Sigmoid colon (tissue), 7 donors: ENCODE measurements around the gene NEDD8. TPM values are rescaled to one million over a fixed set of nuclear protein-coding genes. Genes with fewer than 3 reads are reported as not detected.

Experiments used
- DNase-seq: peaks from one replicate; pipeline ENCODE4 v3.0.0-alpha.2; 2019
- H3K27ac ChIP-seq, 4 donors: fragments of 200-600 bp; sonication (generic); one replicate each; pipeline ENCODE4 v1.5.1; 2016 to 2019; ENCODE audit warnings: mild to moderate bottlenecking in 1 of 4
- H3K27me3 ChIP-seq, 3 donors: fragments of 200-600 bp; sonication (generic); one replicate each; pipeline ENCODE4 v1.5.1; 2019; ENCODE audit warnings: mild to moderate bottlenecking in 1 of 3
- H3K36me3 ChIP-seq, 4 donors: fragments of 200-600 bp; sonication (generic); one replicate each; pipeline ENCODE4 v1.5.1; 2016 to 2019
- H3K4me1 ChIP-seq, 4 donors: fragments of 200-600 bp; sonication (generic); one replicate each; pipeline ENCODE4 v1.5.1; 2017 to 2019
- H3K4me3 ChIP-seq, 4 donors: fragments of 200-600 bp; sonication (generic); one replicate each; pipeline ENCODE4 v1.5.1; 2017 to 2019; ENCODE audit warnings: mild to moderate bottlenecking in 2 of 4, moderate library complexity in 1 of 4
- H3K9me3 ChIP-seq, 4 donors: fragments of 200-600 bp in 3 of 4; sonication (generic) in 3 of 4; one replicate each; pipeline versions ENCODE4 v1.5.1 to v1.6.1; 2013 to 2019
- EP300 ChIP-seq, 4 donors: sonication (generic); formaldehyde crosslinking; IDR thresholded peaks; one replicate each; pipeline ENCODE4 v1.6.1; 2017; ENCODE audit warnings: antibody characterized with exemption in 4 of 4
- POLR2A ChIP-seq, 2 donors: fragments of 450-650 bp; IDR thresholded peaks; one replicate each; pipeline ENCODE4 v1.6.1; 2016; ENCODE audit warnings: antibody characterized with exemption in 2 of 2, mild to moderate bottlenecking in 2 of 2, moderate library complexity in 2 of 2
- POLR2AphosphoS5 ChIP-seq, 4 donors: sonication (generic); formaldehyde crosslinking; IDR thresholded peaks; one replicate each; pipeline ENCODE4 v1.6.1; 2017; ENCODE audit warnings: antibody characterized with exemption in 4 of 4
- WGBS, 2 donors: extraction: QIAGEN DNeasy Blood & Tissue Kit; methylation state at CpG; one replicate each; pipeline ENCODE4 v1.1.7; 2013; 5-methylcytosine and 5-hydroxymethylcytosine counted together
- intact Hi-C: fragments of 100-400 bp; cut with DNase I; formaldehyde crosslinking; loops from one replicate; pipeline ENCODE4 v1.15.1; 2023
- polyA plus RNA-seq, 3 donors: library from polyadenylated mRNA; stranded (reverse); fragments of 200-250 nt; gene quantifications; one replicate each; pipeline ENCODE4 v1.2.3, GENCODE V29; 2013
- small RNA-seq, 3 donors: library from RNA; depleted of rRNA; stranded (forward); fragments of <200 nt; gene quantifications; one replicate each; pipeline ENCODE3, GENCODE V24; 2016
- total RNA-seq, 4 donors: library from RNA; depleted of rRNA; stranded (reverse); fragments of >200 nt; gene quantifications; one replicate each; pipeline ENCODE4 v1.1.0, GENCODE V29; 2016
- TF ChIP-seq, protein P1 (sequence below), 4 experiments: fragments of 450-650 bp in 3 of 4; fragments of 200-600 bp in 1 of 4; IDR thresholded peaks; one replicate each; pipeline ENCODE4 v1.5.1; 2016 to 2019; ENCODE audit warnings: antibody characterized with exemption in 4 of 4, mild to moderate bottlenecking in 3 of 4, moderate library complexity in 2 of 4
- donor health status: healthy with polysubstance abuse.
- donor health status: Bipolar disorder and iron deficiency.
- donor health status: healthy.

Gene NEDD8
- total and polyA plus RNA-seq, 7 donors, result 104 to 243 (median 204) TPM

DNA sequence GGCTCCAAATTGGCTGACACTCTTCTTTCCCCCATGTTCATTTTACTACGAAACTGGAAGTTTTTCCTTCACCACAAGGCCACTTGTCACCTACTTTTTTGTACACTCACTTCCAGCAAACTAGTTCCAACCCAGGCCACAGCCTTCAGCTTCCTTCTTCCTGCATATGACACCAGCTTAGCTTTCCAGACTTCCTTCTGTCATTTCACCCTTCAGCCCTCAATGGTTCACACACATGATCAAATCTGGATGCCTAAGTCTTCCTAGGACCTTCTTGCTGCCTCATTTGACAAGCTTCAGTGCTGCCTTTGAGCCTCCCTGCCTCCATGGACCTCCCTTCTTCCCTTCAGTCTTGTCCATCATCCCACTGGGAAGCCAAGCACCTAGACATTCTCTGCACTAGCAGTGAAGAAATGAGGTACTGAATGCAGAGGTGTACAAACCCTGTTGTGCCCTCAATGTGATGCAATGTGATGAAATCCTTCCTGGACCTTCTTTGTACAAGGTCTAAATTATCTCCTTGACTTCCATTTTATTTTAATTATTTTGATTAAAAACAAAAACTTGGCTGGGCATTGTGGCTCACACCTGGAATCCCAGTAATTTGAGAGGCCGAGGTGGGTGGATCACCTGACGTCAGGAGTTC, 64.6 kb downstream of the NEDD8 start:
- TF ChIP-seq, protein P1, sequence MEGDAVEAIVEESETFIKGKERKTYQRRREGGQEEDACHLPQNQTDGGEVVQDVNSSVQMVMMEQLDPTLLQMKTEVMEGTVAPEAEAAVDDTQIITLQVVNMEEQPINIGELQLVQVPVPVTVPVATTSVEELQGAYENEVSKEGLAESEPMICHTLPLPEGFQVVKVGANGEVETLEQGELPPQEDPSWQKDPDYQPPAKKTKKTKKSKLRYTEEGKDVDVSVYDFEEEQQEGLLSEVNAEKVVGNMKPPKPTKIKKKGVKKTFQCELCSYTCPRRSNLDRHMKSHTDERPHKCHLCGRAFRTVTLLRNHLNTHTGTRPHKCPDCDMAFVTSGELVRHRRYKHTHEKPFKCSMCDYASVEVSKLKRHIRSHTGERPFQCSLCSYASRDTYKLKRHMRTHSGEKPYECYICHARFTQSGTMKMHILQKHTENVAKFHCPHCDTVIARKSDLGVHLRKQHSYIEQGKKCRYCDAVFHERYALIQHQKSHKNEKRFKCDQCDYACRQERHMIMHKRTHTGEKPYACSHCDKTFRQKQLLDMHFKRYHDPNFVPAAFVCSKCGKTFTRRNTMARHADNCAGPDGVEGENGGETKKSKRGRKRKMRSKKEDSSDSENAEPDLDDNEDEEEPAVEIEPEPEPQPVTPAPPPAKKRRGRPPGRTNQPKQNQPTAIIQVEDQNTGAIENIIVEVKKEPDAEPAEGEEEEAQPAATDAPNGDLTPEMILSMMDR (IDR thresholded peaks at IDR 0.05), result no peak
- TF ChIP-seq POLR2AphosphoS5 (IDR thresholded peaks at IDR 0.05) (no peak), EP300 (IDR thresholded peaks at IDR 0.05) (no peak), POLR2A (IDR thresholded peaks at IDR 0.05) (no peak)
- Histone ChIP-seq H3K36me3 (peaks cover 18 to 57% (median 41%) of the 10 kb centered on the region in 4 donors), H3K9me3 (no peaks in the 10 kb centered on the region), H3K4me1 (peaks cover 0 to 38% (median 24%) of the 10 kb centered on the region in 4 donors), H3K27ac (no peak overlapping the region), H3K27me3 (no peaks in the 10 kb centered on the region), H3K4me3 (no peak overlapping the region)
- DNase-seq, result no peak
- intact Hi-C loops, result no loop called here
- 88 to 91% methylated on average over 3 of the region's 3 CpGs for WGBS, 2 donors

Small RNA genes within 50 kb of the gene (small RNA-seq; reads per million reads assigned to genes)
- 0 reads per million in 3 donors for gene AL136295.4
- gene CHMP4A, result 0 reads per million in 3 donors
- gene IPO4, result 0 reads per million in 3 donors
- 0 to 0.06 (median 0) reads per million in 3 donors for gene MDP1

Other genes starting within 250 kb of the NEDD8 start
Only the 30 nearest of the 34 such genes appear.
- 1 to 10 TPM in 2 of 4 donors, under 1 TPM in 2; 0.14 to 3.3 (median 0.62) TPM for gene CARMIL3, start 180.4 kb downstream of the NEDD8 start, total RNA-seq
- gene CARMIL3, start 180.4 kb downstream of the NEDD8 start, polyA plus RNA-seq, result 1 to 10 TPM in 1 of 3 donors, under 1 TPM in 2; under 0.01 to 1.7 (median 0.23) TPM
- 1 to 10 TPM in 3 of 4 donors, not detected in 1; 1.8 to 3.3 (median 2.9) TPM for gene CPNE6, start 160.8 kb downstream of the NEDD8 start, total RNA-seq
- gene CPNE6, start 160.8 kb downstream of the NEDD8 start, polyA plus RNA-seq, result under 1 TPM in 1 of 3 donors, not detected in 2; 0.42 TPM
- 10 to 100 TPM in 2 of 4 donors, 1 to 10 TPM in 2; 7.1 to 12.2 (median 9.2) TPM for gene PCK2, start 138.1 kb downstream of the NEDD8 start, total RNA-seq
- 100 to 1,000 TPM in 1 of 3 donors, 10 to 100 TPM in 2; 66.1 to 109 (median 99.5) TPM for gene PCK2, start 138.1 kb downstream of the NEDD8 start, polyA plus RNA-seq
- gene DCAF11, start 117.6 kb downstream of the NEDD8 start, total RNA-seq, result 10 to 100 TPM; 37.7 to 82.9 (median 54.8) TPM
- gene DCAF11, start 117.6 kb downstream of the NEDD8 start, polyA plus RNA-seq, result 10 to 100 TPM; 70.9 to 79.8 (median 75.1) TPM
- 1 to 10 TPM in 2 of 4 donors, under 1 TPM in 2; 0.71 to 2.2 (median 1.4) TPM for gene NRL, start 117.4 kb downstream of the NEDD8 start, total RNA-seq
- 1 to 10 TPM; 1.2 to 2.9 (median 1.8) TPM for gene NRL, start 117.4 kb downstream of the NEDD8 start, polyA plus RNA-seq
- under 1 TPM in 1 of 4 donors, not detected in 3; 0.33 TPM for gene FITM1, start 101.7 kb downstream of the NEDD8 start, total RNA-seq
- gene FITM1, start 101.7 kb downstream of the NEDD8 start, polyA plus RNA-seq, result 1 to 10 TPM in 1 of 3 donors, not detected in 2; 1.8 TPM
- 100 to 1,000 TPM; 129 to 186 (median 152) TPM for gene PSME1, start 96.2 kb downstream of the NEDD8 start, total RNA-seq
- 100 to 1,000 TPM; 309 to 438 (median 416) TPM for gene PSME1, start 96.2 kb downstream of the NEDD8 start, polyA plus RNA-seq
- 10 to 100 TPM in 3 of 4 donors, 1 to 10 TPM in 1; 5.0 to 20.9 (median 12.9) TPM for gene EMC9, start 90.8 kb downstream of the NEDD8 start, total RNA-seq
- 10 to 100 TPM; 20.6 to 37.2 (median 30.8) TPM for gene EMC9, start 90.8 kb downstream of the NEDD8 start, polyA plus RNA-seq
- 10 to 100 TPM; 26.2 to 43.5 (median 34.5) TPM for gene PSME2, start 85.8 kb downstream of the NEDD8 start, total RNA-seq
- 100 to 1,000 TPM; 228 to 485 (median 356) TPM for gene PSME2, start 85.8 kb downstream of the NEDD8 start, polyA plus RNA-seq
- gene RNF31, start 84.9 kb downstream of the NEDD8 start, total RNA-seq, result 10 to 100 TPM; 20.2 to 38.4 (median 29.7) TPM
- 10 to 100 TPM; 13.6 to 57.8 (median 37.8) TPM for gene RNF31, start 84.9 kb downstream of the NEDD8 start, polyA plus RNA-seq
- 100 to 1,000 TPM in 1 of 4 donors, 10 to 100 TPM in 3; 54.6 to 103 (median 56.1) TPM for gene IRF9, start 71.1 kb downstream of the NEDD8 start, total RNA-seq
- 100 to 1,000 TPM in 1 of 3 donors, 10 to 100 TPM in 2; 46.2 to 115 (median 51.8) TPM for gene IRF9, start 71.1 kb downstream of the NEDD8 start, polyA plus RNA-seq
- 10 to 100 TPM in 2 of 4 donors, 1 to 10 TPM in 2; 4.6 to 24.1 (median 8.3) TPM for gene REC8, start 60.3 kb downstream of the NEDD8 start, total RNA-seq
- 10 to 100 TPM in 1 of 3 donors, 1 to 10 TPM in 2; 1.8 to 21.7 (median 2.5) TPM for gene REC8, start 60.3 kb downstream of the NEDD8 start, polyA plus RNA-seq
- 10 to 100 TPM; 11.0 to 37.1 (median 13.2) TPM for gene IPO4, start 43.6 kb downstream of the NEDD8 start, total RNA-seq
- 10 to 100 TPM in 1 of 3 donors, 1 to 10 TPM in 2; 3.0 to 24.4 (median 5.4) TPM for gene IPO4, start 43.6 kb downstream of the NEDD8 start, polyA plus RNA-seq
- 10 to 100 TPM; 29.6 to 36.9 (median 34.7) TPM for gene TM9SF1, start 36.9 kb downstream of the NEDD8 start, total RNA-seq
- gene TM9SF1, start 36.9 kb downstream of the NEDD8 start, polyA plus RNA-seq, result 10 to 100 TPM in 2 of 3 donors, 1 to 10 TPM in 1; 7.9 to 37.2 (median 10.8) TPM
- under 1 TPM in 1 of 4 donors, not detected in 3; 0.66 TPM for gene TSSK4, start 26.7 kb downstream of the NEDD8 start, total RNA-seq
- gene TSSK4, start 26.7 kb downstream of the NEDD8 start, polyA plus RNA-seq, result under 1 TPM in 1 of 3 donors, not detected in 2; 0.22 TPM
- 100 to 1,000 TPM in 2 of 4 donors, 10 to 100 TPM in 2; 65.6 to 149 (median 102) TPM for gene CHMP4A, start 18.9 kb downstream of the NEDD8 start, total RNA-seq
- 100 to 1,000 TPM in 2 of 3 donors, 10 to 100 TPM in 1; 81.6 to 116 (median 109) TPM for gene CHMP4A, start 18.9 kb downstream of the NEDD8 start, polyA plus RNA-seq
- 10 to 100 TPM; 22.4 to 31.7 (median 26.5) TPM for gene MDP1, start 16.3 kb downstream of the NEDD8 start, total RNA-seq
- 10 to 100 TPM; 15.1 to 34.2 (median 28.8) TPM for gene MDP1, start 16.3 kb downstream of the NEDD8 start, polyA plus RNA-seq
- gene GMPR2, start 562 bp upstream of the NEDD8 start, total RNA-seq, result 10 to 100 TPM; 44.3 to 63.9 (median 48.3) TPM
- 10 to 100 TPM; 56.5 to 97.1 (median 58.9) TPM for gene GMPR2, start 562 bp upstream of the NEDD8 start, polyA plus RNA-seq
- 10 to 100 TPM; 36.6 to 55.3 (median 50.1) TPM for gene TINF2, start 10.3 kb upstream of the NEDD8 start, total RNA-seq
- 10 to 100 TPM; 41.4 to 54.1 (median 43.5) TPM for gene TINF2, start 10.3 kb upstream of the NEDD8 start, polyA plus RNA-seq
- gene TGM1, start 30.8 kb upstream of the NEDD8 start, total RNA-seq, result 1 to 10 TPM in 2 of 4 donors, under 1 TPM in 1, not detected in 1; 0.33 to 1.1 (median 1.1) TPM
- gene TGM1, start 30.8 kb upstream of the NEDD8 start, polyA plus RNA-seq, result 1 to 10 TPM in 1 of 3 donors, under 1 TPM in 2; 0.60 to 2.7 (median 0.69) TPM
- gene RABGGTA, start 39.2 kb upstream of the NEDD8 start, total RNA-seq, result 10 to 100 TPM; 14.0 to 25.2 (median 20.0) TPM
- gene RABGGTA, start 39.2 kb upstream of the NEDD8 start, polyA plus RNA-seq, result 10 to 100 TPM; 27.3 to 32.4 (median 31.9) TPM
- 10 to 100 TPM; 13.9 to 34.6 (median 29.3) TPM for gene DHRS1, start 67.4 kb upstream of the NEDD8 start, total RNA-seq
- gene DHRS1, start 67.4 kb upstream of the NEDD8 start, polyA plus RNA-seq, result 10 to 100 TPM; 39.6 to 56.6 (median 40.8) TPM
- 10 to 100 TPM; 12.8 to 16.8 (median 14.9) TPM for gene NOP9, start 67.5 kb upstream of the NEDD8 start, total RNA-seq
- gene NOP9, start 67.5 kb upstream of the NEDD8 start, polyA plus RNA-seq, result 10 to 100 TPM in 2 of 3 donors, 1 to 10 TPM in 1; 7.8 to 29.0 (median 11.3) TPM
- 1 to 10 TPM; 4.7 to 9.5 (median 8.0) TPM for gene CIDEB, start 75.6 kb upstream of the NEDD8 start, total RNA-seq
- gene CIDEB, start 75.6 kb upstream of the NEDD8 start, polyA plus RNA-seq, result 1 to 10 TPM; 7.2 to 8.6 (median 7.2) TPM
- gene LTB4R2, start 77.8 kb upstream of the NEDD8 start, total RNA-seq, result 1 to 10 TPM; 2.5 to 5.5 (median 4.3) TPM
- gene LTB4R2, start 77.8 kb upstream of the NEDD8 start, polyA plus RNA-seq, result 1 to 10 TPM in 1 of 3 donors, under 1 TPM in 1, not detected in 1; under 0.01 to 3.9 TPM
- 1 to 10 TPM; 2.1 to 4.2 (median 2.9) TPM for gene LTB4R, start 79.1 kb upstream of the NEDD8 start, total RNA-seq
- 1 to 10 TPM in 2 of 3 donors, under 1 TPM in 1; 0.60 to 9.8 (median 2.1) TPM for gene LTB4R, start 79.1 kb upstream of the NEDD8 start, polyA plus RNA-seq
- gene ADCY4, start 102.7 kb upstream of the NEDD8 start, total RNA-seq, result 10 to 100 TPM in 3 of 4 donors, 1 to 10 TPM in 1; 8.1 to 36.0 (median 17.7) TPM
- 10 to 100 TPM in 1 of 3 donors, 1 to 10 TPM in 2; 1.4 to 16.5 (median 2.4) TPM for gene ADCY4, start 102.7 kb upstream of the NEDD8 start, polyA plus RNA-seq
- gene RIPK3, start 107.6 kb upstream of the NEDD8 start, total RNA-seq, result 10 to 100 TPM in 1 of 4 donors, 1 to 10 TPM in 3; 2.6 to 12.5 (median 3.7) TPM
- gene RIPK3, start 107.6 kb upstream of the NEDD8 start, polyA plus RNA-seq, result 10 to 100 TPM; 28.8 to 66.4 (median 43.5) TPM
- gene NFATC4, start 135.8 kb upstream of the NEDD8 start, total RNA-seq, result 100 to 1,000 TPM in 1 of 4 donors, 10 to 100 TPM in 3; 29.6 to 120 (median 67.3) TPM
- 10 to 100 TPM; 10.4 to 45.1 (median 15.6) TPM for gene NFATC4, start 135.8 kb upstream of the NEDD8 start, polyA plus RNA-seq
- 10 to 100 TPM in 1 of 4 donors, 1 to 10 TPM in 3; 6.8 to 17.4 (median 7.0) TPM for gene NYNRIN, start 166.6 kb upstream of the NEDD8 start, total RNA-seq
- 1 to 10 TPM in 1 of 3 donors, under 1 TPM in 2; 0.60 to 6.5 (median 0.92) TPM for gene NYNRIN, start 166.6 kb upstream of the NEDD8 start, polyA plus RNA-seq